Liver (tissue), 9 donors: ENCODE measurements around the gene ANKRD9. TPM values are rescaled to one million over a fixed set of nuclear protein-coding genes. Genes with fewer than 3 reads are reported as not detected.

Experiments used
- DNase-seq: peaks from one replicate; pipeline ENCODE4 v3.0.0-alpha.2; 2017; ENCODE audit warnings: low spot score
- H3K27ac ChIP-seq, 2 donors: one replicate each; pipeline ENCODE4 v1.7.0; 2013; ENCODE audit warnings: inconsistent platforms in 2 of 2, low read length in 2 of 2, control low read depth in 1 of 2, low read depth in 1 of 2, mild to moderate bottlenecking in 1 of 2
- H3K27me3 ChIP-seq, 4 donors: one replicate each; pipeline versions ENCODE4 v1.6.1 to v1.7.0; 2013; ENCODE audit warnings: low read length in 3 of 4, inconsistent platforms in 1 of 4, mild to moderate bottlenecking in 1 of 4, moderate library complexity in 1 of 4; ENCODE audit not compliant: control insufficient read depth in 4 of 4, insufficient read depth in 4 of 4
- H3K36me3 ChIP-seq, 4 donors: one replicate each; pipeline versions ENCODE4 v1.6.1 to v1.7.0; 2013; ENCODE audit warnings: low read length in 3 of 4, mild to moderate bottlenecking in 3 of 4, low read depth in 1 of 4, moderate library complexity in 1 of 4; ENCODE audit not compliant: control insufficient read depth in 4 of 4, insufficient read depth in 3 of 4
- H3K4me1 ChIP-seq, 4 donors: one replicate each; pipeline versions ENCODE4 v1.6.1 to v1.7.0; 2013; ENCODE audit warnings: low read length in 3 of 4, mild to moderate bottlenecking in 3 of 4, moderate library complexity in 1 of 4; ENCODE audit not compliant: control insufficient read depth in 4 of 4, insufficient read depth in 4 of 4
- H3K4me3 ChIP-seq, 3 donors: one replicate each; pipeline versions ENCODE4 v1.6.1 to v1.7.0; 2013; ENCODE audit warnings: low read length in 3 of 3, control low read depth in 1 of 3, low read depth in 1 of 3, mild to moderate bottlenecking in 1 of 3
- H3K9ac ChIP-seq, 2 donors: one replicate each; pipeline ENCODE4 v1.7.0; 2013; ENCODE audit warnings: low read length in 2 of 2, mild to moderate bottlenecking in 2 of 2, moderate library complexity in 2 of 2, control low read depth in 1 of 2, low read depth in 1 of 2
- H3K9me3 ChIP-seq, 4 donors: one replicate each; pipeline versions ENCODE4 v1.6.1 to v1.7.0; 2013; ENCODE audit warnings: low read length in 3 of 4; ENCODE audit not compliant: control insufficient read depth in 4 of 4
- EGR1 ChIP-seq, 2 donors: IDR thresholded peaks; 2 replicates each; pipeline ENCODE4 v1.6.1; 2016 to 2018; ENCODE audit warnings: antibody characterized with exemption in 2 of 2, low read depth in 2 of 2
- FOXA1 ChIP-seq: IDR thresholded peaks from 2 replicates; pipeline ENCODE4 v1.6.1; 2016; ENCODE audit warnings: antibody characterized with exemption
- FOXA2 ChIP-seq: IDR thresholded peaks from 2 replicates; pipeline ENCODE4 v1.6.1; 2016; ENCODE audit warnings: antibody characterized with exemption
- GABPA ChIP-seq, 2 donors: IDR thresholded peaks in 1 of 2; conservative IDR thresholded peaks in 1 of 2; 2 replicates each; pipeline ENCODE4 v1.6.1; 2016; ENCODE audit warnings: antibody characterized with exemption in 2 of 2, mild to moderate bottlenecking in 1 of 2, moderate library complexity in 1 of 2
- HNF4A ChIP-seq, 2 donors: conservative IDR thresholded peaks; 2 replicates each; pipeline ENCODE4 v1.6.1; 2016; ENCODE audit warnings: antibody characterized with exemption in 2 of 2, mild to moderate bottlenecking in 2 of 2
- JUND ChIP-seq, 2 donors: IDR thresholded peaks; 2 replicates each; pipeline ENCODE4 v1.6.1; 2016; ENCODE audit warnings: antibody characterized with exemption in 2 of 2
- NR2F2 ChIP-seq: IDR thresholded peaks from 2 replicates; pipeline ENCODE4 v1.6.1; 2016; ENCODE audit warnings: antibody characterized with exemption
- RXRA ChIP-seq, 2 donors: IDR thresholded peaks; 2 replicates each; pipeline ENCODE4 v1.6.1; 2017 to 2018; ENCODE audit warnings: antibody characterized with exemption in 2 of 2, mild to moderate bottlenecking in 1 of 2
- TAF1 ChIP-seq: conservative IDR thresholded peaks from 2 replicates; pipeline ENCODE4 v1.6.1; 2016; ENCODE audit warnings: antibody characterized with exemption, mild to moderate bottlenecking
- YY1 ChIP-seq: IDR thresholded peaks from 2 replicates; pipeline ENCODE4 v1.6.1; 2016; ENCODE audit warnings: antibody characterized with exemption, mild to moderate bottlenecking
- WGBS: extraction: QIAGEN DNeasy Blood & Tissue Kit; methylation state at CpG from one replicate; pipeline ENCODE4 v1.1.7; 2013; 5-methylcytosine and 5-hydroxymethylcytosine counted together
- polyA plus RNA-seq, 2 donors: library from polyadenylated mRNA; stranded (reverse) in 1 of 2; unstranded in 1 of 2; fragments of 200-250 nt in 1 of 2; fragments of >200 nt in 1 of 2; fragmentation: Nextera tagmentation in 1 of 2; extraction: Ambion mirVana in 1 of 2; gene quantifications; one replicate each; pipeline versions ENCODE4 v1.2.1 to v1.2.3, GENCODE V29; 2013 to 2015
- total RNA-seq, 2 donors: library from RNA; depleted of rRNA; stranded (reverse); fragments of >200 nt; gene quantifications; one replicate each; pipeline ENCODE4 v1.2.3, GENCODE V29; 2014
- TF ChIP-seq, protein P1 (sequence below): IDR thresholded peaks from 2 replicates; pipeline ENCODE4 v1.6.1; 2016; ENCODE audit warnings: antibody characterized with exemption
- TF ChIP-seq, protein P2 (sequence below): IDR thresholded peaks from 2 replicates; pipeline ENCODE4 v1.6.1; 2016; ENCODE audit warnings: antibody characterized with exemption
- TF ChIP-seq, protein P3 (sequence below): IDR thresholded peaks from 2 replicates; pipeline ENCODE4 v1.6.1; 2016; ENCODE audit warnings: antibody characterized with exemption
- TF ChIP-seq, protein P4 (sequence below): fragments of 150-350 bp; IDR thresholded peaks from 2 replicates; pipeline ENCODE4 v1.5.1; 2017; ENCODE audit warnings: improper control_type of control experiment, low read depth, low read length; ENCODE audit not compliant: missing input control
- TF ChIP-seq, protein P5 (sequence below): IDR thresholded peaks from 2 replicates; pipeline ENCODE4 v1.6.1; 2016; ENCODE audit warnings: antibody characterized with exemption, mild to moderate bottlenecking
- donor health status: healthy.
- donor health status: healthy.
- donor health status: healthy.
- donor health status: healthy.
- donor health status: healthy.

The ANKRD9 gene
- total and polyA plus RNA-seq, 4 donors: 1.5 to 67.5 (median 7.5) TPM

DNA sequence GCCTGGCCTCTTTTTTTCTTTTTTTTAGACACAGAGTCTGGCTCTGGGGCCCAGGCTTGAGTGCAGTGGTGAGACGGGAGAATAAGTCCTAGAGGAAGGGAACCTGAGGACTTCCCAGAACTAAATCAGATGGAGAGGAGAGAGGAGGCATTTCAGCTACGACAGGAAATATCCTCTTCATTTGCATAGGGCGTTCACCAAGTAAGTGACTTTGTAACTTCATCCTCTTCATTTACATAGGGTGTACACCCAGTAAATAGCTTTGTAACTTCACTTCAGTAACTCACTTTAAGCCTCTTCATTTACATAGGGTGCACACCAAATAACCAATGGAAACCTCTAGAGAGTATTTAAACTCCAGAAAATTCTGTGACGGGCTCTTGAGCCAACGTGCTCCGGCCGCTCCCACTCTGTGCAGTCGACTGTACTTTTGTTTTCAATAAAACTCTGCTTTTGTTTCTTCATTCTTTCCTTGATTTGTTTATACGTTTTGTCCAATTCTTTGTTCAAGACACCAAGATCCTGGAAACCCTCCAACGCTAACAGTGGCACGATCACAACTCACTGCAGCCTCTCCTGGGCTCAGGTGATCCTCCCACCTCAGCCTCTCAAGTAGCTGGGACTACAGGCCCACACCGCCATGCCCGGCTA is 21.4 kb upstream of the ANKRD9 start:
- WGBS: 77% methylated on average over 13 of the region's 13 CpGs
- no peak overlapping the region for H3K9ac ChIP-seq
- no peak overlapping the region for H3K4me3 ChIP-seq
- no peaks in the 10 kb centered on the region for H3K36me3 ChIP-seq
- no peak for DNase-seq
- H3K27me3 ChIP-seq: no peaks in the 10 kb centered on the region
- H3K4me1 ChIP-seq: no peaks in the 10 kb centered on the region
- H3K27ac ChIP-seq: no peak overlapping the region
- H3K9me3 ChIP-seq: no peaks in the 10 kb centered on the region
- TF ChIP-seq, protein P1, sequence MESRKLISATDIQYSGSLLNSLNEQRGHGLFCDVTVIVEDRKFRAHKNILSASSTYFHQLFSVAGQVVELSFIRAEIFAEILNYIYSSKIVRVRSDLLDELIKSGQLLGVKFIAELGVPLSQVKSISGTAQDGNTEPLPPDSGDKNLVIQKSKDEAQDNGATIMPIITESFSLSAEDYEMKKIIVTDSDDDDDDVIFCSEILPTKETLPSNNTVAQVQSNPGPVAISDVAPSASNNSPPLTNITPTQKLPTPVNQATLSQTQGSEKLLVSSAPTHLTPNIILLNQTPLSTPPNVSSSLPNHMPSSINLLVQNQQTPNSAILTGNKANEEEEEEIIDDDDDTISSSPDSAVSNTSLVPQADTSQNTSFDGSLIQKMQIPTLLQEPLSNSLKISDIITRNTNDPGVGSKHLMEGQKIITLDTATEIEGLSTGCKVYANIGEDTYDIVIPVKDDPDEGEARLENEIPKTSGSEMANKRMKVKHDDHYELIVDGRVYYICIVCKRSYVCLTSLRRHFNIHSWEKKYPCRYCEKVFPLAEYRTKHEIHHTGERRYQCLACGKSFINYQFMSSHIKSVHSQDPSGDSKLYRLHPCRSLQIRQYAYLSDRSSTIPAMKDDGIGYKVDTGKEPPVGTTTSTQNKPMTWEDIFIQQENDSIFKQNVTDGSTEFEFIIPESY: no peak
- TF ChIP-seq, protein P2, sequence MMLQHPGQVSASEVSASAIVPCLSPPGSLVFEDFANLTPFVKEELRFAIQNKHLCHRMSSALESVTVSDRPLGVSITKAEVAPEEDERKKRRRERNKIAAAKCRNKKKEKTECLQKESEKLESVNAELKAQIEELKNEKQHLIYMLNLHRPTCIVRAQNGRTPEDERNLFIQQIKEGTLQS: no peak
- TF ChIP-seq YY1 (no peak), FOXA1 (no peak), GABPA (IDR thresholded peaks at IDR 0.05 in 1 of 2, conservative IDR thresholded peaks at IDR 0.05 in 1 of 2) (no peak), RXRA (IDR thresholded peaks at IDR 0.05) (no peak), JUND (IDR thresholded peaks at IDR 0.05) (no peak), TAF1 (no peak), FOXA2 (no peak), NR2F2 (no peak), HNF4A (conservative IDR thresholded peaks at IDR 0.05) (no peak), EGR1 (IDR thresholded peaks at IDR 0.05; ENCODE audit: low read depth in 2 of 2) (no peak)
- TF ChIP-seq, protein P3, sequence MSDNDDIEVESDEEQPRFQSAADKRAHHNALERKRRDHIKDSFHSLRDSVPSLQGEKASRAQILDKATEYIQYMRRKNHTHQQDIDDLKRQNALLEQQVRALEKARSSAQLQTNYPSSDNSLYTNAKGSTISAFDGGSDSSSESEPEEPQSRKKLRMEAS: no peak
- TF ChIP-seq, protein P4, sequence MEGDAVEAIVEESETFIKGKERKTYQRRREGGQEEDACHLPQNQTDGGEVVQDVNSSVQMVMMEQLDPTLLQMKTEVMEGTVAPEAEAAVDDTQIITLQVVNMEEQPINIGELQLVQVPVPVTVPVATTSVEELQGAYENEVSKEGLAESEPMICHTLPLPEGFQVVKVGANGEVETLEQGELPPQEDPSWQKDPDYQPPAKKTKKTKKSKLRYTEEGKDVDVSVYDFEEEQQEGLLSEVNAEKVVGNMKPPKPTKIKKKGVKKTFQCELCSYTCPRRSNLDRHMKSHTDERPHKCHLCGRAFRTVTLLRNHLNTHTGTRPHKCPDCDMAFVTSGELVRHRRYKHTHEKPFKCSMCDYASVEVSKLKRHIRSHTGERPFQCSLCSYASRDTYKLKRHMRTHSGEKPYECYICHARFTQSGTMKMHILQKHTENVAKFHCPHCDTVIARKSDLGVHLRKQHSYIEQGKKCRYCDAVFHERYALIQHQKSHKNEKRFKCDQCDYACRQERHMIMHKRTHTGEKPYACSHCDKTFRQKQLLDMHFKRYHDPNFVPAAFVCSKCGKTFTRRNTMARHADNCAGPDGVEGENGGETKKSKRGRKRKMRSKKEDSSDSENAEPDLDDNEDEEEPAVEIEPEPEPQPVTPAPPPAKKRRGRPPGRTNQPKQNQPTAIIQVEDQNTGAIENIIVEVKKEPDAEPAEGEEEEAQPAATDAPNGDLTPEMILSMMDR: no peak
- TF ChIP-seq, protein P5, sequence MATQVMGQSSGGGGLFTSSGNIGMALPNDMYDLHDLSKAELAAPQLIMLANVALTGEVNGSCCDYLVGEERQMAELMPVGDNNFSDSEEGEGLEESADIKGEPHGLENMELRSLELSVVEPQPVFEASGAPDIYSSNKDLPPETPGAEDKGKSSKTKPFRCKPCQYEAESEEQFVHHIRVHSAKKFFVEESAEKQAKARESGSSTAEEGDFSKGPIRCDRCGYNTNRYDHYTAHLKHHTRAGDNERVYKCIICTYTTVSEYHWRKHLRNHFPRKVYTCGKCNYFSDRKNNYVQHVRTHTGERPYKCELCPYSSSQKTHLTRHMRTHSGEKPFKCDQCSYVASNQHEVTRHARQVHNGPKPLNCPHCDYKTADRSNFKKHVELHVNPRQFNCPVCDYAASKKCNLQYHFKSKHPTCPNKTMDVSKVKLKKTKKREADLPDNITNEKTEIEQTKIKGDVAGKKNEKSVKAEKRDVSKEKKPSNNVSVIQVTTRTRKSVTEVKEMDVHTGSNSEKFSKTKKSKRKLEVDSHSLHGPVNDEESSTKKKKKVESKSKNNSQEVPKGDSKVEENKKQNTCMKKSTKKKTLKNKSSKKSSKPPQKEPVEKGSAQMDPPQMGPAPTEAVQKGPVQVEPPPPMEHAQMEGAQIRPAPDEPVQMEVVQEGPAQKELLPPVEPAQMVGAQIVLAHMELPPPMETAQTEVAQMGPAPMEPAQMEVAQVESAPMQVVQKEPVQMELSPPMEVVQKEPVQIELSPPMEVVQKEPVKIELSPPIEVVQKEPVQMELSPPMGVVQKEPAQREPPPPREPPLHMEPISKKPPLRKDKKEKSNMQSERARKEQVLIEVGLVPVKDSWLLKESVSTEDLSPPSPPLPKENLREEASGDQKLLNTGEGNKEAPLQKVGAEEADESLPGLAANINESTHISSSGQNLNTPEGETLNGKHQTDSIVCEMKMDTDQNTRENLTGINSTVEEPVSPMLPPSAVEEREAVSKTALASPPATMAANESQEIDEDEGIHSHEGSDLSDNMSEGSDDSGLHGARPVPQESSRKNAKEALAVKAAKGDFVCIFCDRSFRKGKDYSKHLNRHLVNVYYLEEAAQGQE: no peak
